Liver (tissue), 9 donors: ENCODE data around the gene CCDC69. TPM values are rescaled to one million over a fixed set of nuclear protein-coding genes. Genes with fewer than 3 reads are reported as not detected.

Source experiments
- DNase-seq: peaks from one replicate; pipeline ENCODE4 v3.0.0-alpha.2; 2017; ENCODE audit warnings: low spot score
- H3K27ac ChIP-seq, 2 donors: one replicate each; pipeline ENCODE4 v1.7.0; 2013; ENCODE audit warnings: inconsistent platforms in 2 of 2, low read length in 2 of 2, control low read depth in 1 of 2, low read depth in 1 of 2, mild to moderate bottlenecking in 1 of 2
- H3K27me3 ChIP-seq, 4 donors: one replicate each; pipeline versions ENCODE4 v1.6.1 to v1.7.0; 2013; ENCODE audit warnings: low read length in 3 of 4, inconsistent platforms in 1 of 4, mild to moderate bottlenecking in 1 of 4, moderate library complexity in 1 of 4; ENCODE audit not compliant: control insufficient read depth in 4 of 4, insufficient read depth in 4 of 4
- H3K36me3 ChIP-seq, 4 donors: one replicate each; pipeline versions ENCODE4 v1.6.1 to v1.7.0; 2013; ENCODE audit warnings: low read length in 3 of 4, mild to moderate bottlenecking in 3 of 4, low read depth in 1 of 4, moderate library complexity in 1 of 4; ENCODE audit not compliant: control insufficient read depth in 4 of 4, insufficient read depth in 3 of 4
- H3K4me1 ChIP-seq, 4 donors: one replicate each; pipeline versions ENCODE4 v1.6.1 to v1.7.0; 2013; ENCODE audit warnings: low read length in 3 of 4, mild to moderate bottlenecking in 3 of 4, moderate library complexity in 1 of 4; ENCODE audit not compliant: control insufficient read depth in 4 of 4, insufficient read depth in 4 of 4
- H3K4me3 ChIP-seq, 3 donors: one replicate each; pipeline versions ENCODE4 v1.6.1 to v1.7.0; 2013; ENCODE audit warnings: low read length in 3 of 3, control low read depth in 1 of 3, low read depth in 1 of 3, mild to moderate bottlenecking in 1 of 3
- H3K9ac ChIP-seq, 2 donors: one replicate each; pipeline ENCODE4 v1.7.0; 2013; ENCODE audit warnings: low read length in 2 of 2, mild to moderate bottlenecking in 2 of 2, moderate library complexity in 2 of 2, control low read depth in 1 of 2, low read depth in 1 of 2
- H3K9me3 ChIP-seq, 4 donors: one replicate each; pipeline versions ENCODE4 v1.6.1 to v1.7.0; 2013; ENCODE audit warnings: low read length in 3 of 4; ENCODE audit not compliant: control insufficient read depth in 4 of 4
- ATF3 ChIP-seq: IDR thresholded peaks from 2 replicates; pipeline ENCODE4 v1.6.1; 2016; ENCODE audit warnings: antibody characterized with exemption
- CTCF ChIP-seq: fragments of 150-350 bp; IDR thresholded peaks from 2 replicates; pipeline ENCODE4 v1.5.1; 2017; ENCODE audit warnings: improper control_type of control experiment, low read depth, low read length; ENCODE audit not compliant: missing input control
- EGR1 ChIP-seq, 2 donors: IDR thresholded peaks; 2 replicates each; pipeline ENCODE4 v1.6.1; 2016 to 2018; ENCODE audit warnings: antibody characterized with exemption in 2 of 2, low read depth in 2 of 2
- FOXA1 ChIP-seq: IDR thresholded peaks from 2 replicates; pipeline ENCODE4 v1.6.1; 2016; ENCODE audit warnings: antibody characterized with exemption
- FOXA2 ChIP-seq: IDR thresholded peaks from 2 replicates; pipeline ENCODE4 v1.6.1; 2016; ENCODE audit warnings: antibody characterized with exemption
- GABPA ChIP-seq, 2 donors: IDR thresholded peaks in 1 of 2; conservative IDR thresholded peaks in 1 of 2; 2 replicates each; pipeline ENCODE4 v1.6.1; 2016; ENCODE audit warnings: antibody characterized with exemption in 2 of 2, mild to moderate bottlenecking in 1 of 2, moderate library complexity in 1 of 2
- HNF4A ChIP-seq, 2 donors: conservative IDR thresholded peaks; 2 replicates each; pipeline ENCODE4 v1.6.1; 2016; ENCODE audit warnings: antibody characterized with exemption in 2 of 2, mild to moderate bottlenecking in 2 of 2
- HNF4G ChIP-seq: IDR thresholded peaks from 2 replicates; pipeline ENCODE4 v1.6.1; 2016; ENCODE audit warnings: antibody characterized with exemption
- JUND ChIP-seq, 2 donors: IDR thresholded peaks; 2 replicates each; pipeline ENCODE4 v1.6.1; 2016; ENCODE audit warnings: antibody characterized with exemption in 2 of 2
- MAX ChIP-seq: IDR thresholded peaks from 2 replicates; pipeline ENCODE4 v1.6.1; 2016; ENCODE audit warnings: antibody characterized with exemption
- NR2F2 ChIP-seq: IDR thresholded peaks from 2 replicates; pipeline ENCODE4 v1.6.1; 2016; ENCODE audit warnings: antibody characterized with exemption
- RAD21 ChIP-seq, 2 donors: IDR thresholded peaks; 2 replicates each; pipeline ENCODE4 v1.6.1; 2016; ENCODE audit warnings: antibody characterized with exemption in 2 of 2, mild to moderate bottlenecking in 2 of 2
- REST ChIP-seq: IDR thresholded peaks from 2 replicates; pipeline ENCODE4 v1.6.1; 2016; ENCODE audit warnings: antibody characterized with exemption, mild to moderate bottlenecking
- RXRA ChIP-seq, 2 donors: IDR thresholded peaks; 2 replicates each; pipeline ENCODE4 v1.6.1; 2017 to 2018; ENCODE audit warnings: antibody characterized with exemption in 2 of 2, mild to moderate bottlenecking in 1 of 2
- SP1 ChIP-seq: IDR thresholded peaks from 2 replicates; pipeline ENCODE4 v1.6.1; 2018; ENCODE audit warnings: antibody characterized with exemption, mild to moderate bottlenecking
- TAF1 ChIP-seq: conservative IDR thresholded peaks from 2 replicates; pipeline ENCODE4 v1.6.1; 2016; ENCODE audit warnings: antibody characterized with exemption, mild to moderate bottlenecking
- YY1 ChIP-seq: IDR thresholded peaks from 2 replicates; pipeline ENCODE4 v1.6.1; 2016; ENCODE audit warnings: antibody characterized with exemption, mild to moderate bottlenecking
- ZBTB33 ChIP-seq: IDR thresholded peaks from 2 replicates; pipeline ENCODE4 v1.6.1; 2016; ENCODE audit warnings: antibody characterized with exemption
- WGBS: extraction: QIAGEN DNeasy Blood & Tissue Kit; methylation state at CpG from one replicate; pipeline ENCODE4 v1.1.7; 2013; 5-methylcytosine and 5-hydroxymethylcytosine counted together
- polyA plus RNA-seq, 2 donors: library from polyadenylated mRNA; stranded (reverse) in 1 of 2; unstranded in 1 of 2; fragments of 200-250 nt in 1 of 2; fragments of >200 nt in 1 of 2; fragmentation: Nextera tagmentation in 1 of 2; extraction: Ambion mirVana in 1 of 2; gene quantifications; one replicate each; pipeline versions ENCODE4 v1.2.1 to v1.2.3, GENCODE V29; 2013 to 2015
- total RNA-seq, 2 donors: library from RNA; depleted of rRNA; stranded (reverse); fragments of >200 nt; gene quantifications; one replicate each; pipeline ENCODE4 v1.2.3, GENCODE V29; 2014
- donor health status: healthy.
- donor health status: healthy.
- donor health status: healthy.
- donor health status: healthy.
- donor health status: healthy.

Gene CCDC69
- total and polyA plus RNA-seq, 4 donors = 11.9 to 28.6 (median 18.0) TPM

GRCh38 chr5:151208481-151208914 lies 15.4 kb downstream of the CCDC69 start:
- H3K27ac ChIP-seq = no peak overlapping the region
- no peak for TF ChIP-seq SP1
- TF ChIP-seq ATF3 = no peak
- no peak for TF ChIP-seq ZBTB33
- TF ChIP-seq FOXA1 = no peak
- WGBS = 55% methylated on average over 5 of the region's 5 CpGs
- H3K27me3 ChIP-seq = no peaks in the 10 kb centered on the region
- no peaks in the 10 kb centered on the region for H3K9me3 ChIP-seq
- H3K4me1 ChIP-seq = peaks cover 4 to 13% (median 7%) of the 10 kb centered on the region in 4 donors
- no peak for DNase-seq
- H3K36me3 ChIP-seq = peaks cover 0 to 1% (median 0%) of the 10 kb centered on the region in 4 donors
- no peak overlapping the region for H3K9ac ChIP-seq
- no peak overlapping the region for H3K4me3 ChIP-seq

GRCh38 chr5:151205411-151205810 lies 18.5 kb downstream of the CCDC69 start:
- TF ChIP-seq HNF4G = no peak
- no peak for TF ChIP-seq MAX
- TF ChIP-seq ATF3 = no peak
- no peak for TF ChIP-seq ZBTB33
- TF ChIP-seq REST = no peak
- TF ChIP-seq YY1 = no peak
- TF ChIP-seq RAD21 (IDR thresholded peaks at IDR 0.05) = no peak
- TF ChIP-seq GABPA (IDR thresholded peaks at IDR 0.05 in 1 of 2, conservative IDR thresholded peaks at IDR 0.05 in 1 of 2) = no peak
- no peak for TF ChIP-seq NR2F2
- no peak for TF ChIP-seq RXRA (IDR thresholded peaks at IDR 0.05)
- TF ChIP-seq FOXA2 = no peak
- no peak for TF ChIP-seq HNF4A (conservative IDR thresholded peaks at IDR 0.05)
- TF ChIP-seq EGR1 (IDR thresholded peaks at IDR 0.05; ENCODE audit: low read depth in 2 of 2) = no peak
- no peak for TF ChIP-seq SP1
- TF ChIP-seq CTCF = no peak
- TF ChIP-seq FOXA1 = no peak
- TF ChIP-seq TAF1 = no peak
- no peak for TF ChIP-seq JUND (IDR thresholded peaks at IDR 0.05)
- peaks cover 4 to 13% (median 7%) of the 10 kb centered on the region in 4 donors for H3K4me1 ChIP-seq
- H3K27me3 ChIP-seq = no peaks in the 10 kb centered on the region
- H3K27ac ChIP-seq = no peak overlapping the region
- no peaks in the 10 kb centered on the region for H3K9me3 ChIP-seq
- WGBS = 97% methylated on average over 10 of the region's 10 CpGs
- no peak overlapping the region for H3K9ac ChIP-seq
- H3K4me3 ChIP-seq = no peak overlapping the region
- DNase-seq = no peak
- H3K36me3 ChIP-seq = peaks cover 1 to 7% (median 5%) of the 10 kb centered on the region in 4 donors
